ENCODE results near the gene DYNLT4.

The DYNLT4 gene

DNA sequence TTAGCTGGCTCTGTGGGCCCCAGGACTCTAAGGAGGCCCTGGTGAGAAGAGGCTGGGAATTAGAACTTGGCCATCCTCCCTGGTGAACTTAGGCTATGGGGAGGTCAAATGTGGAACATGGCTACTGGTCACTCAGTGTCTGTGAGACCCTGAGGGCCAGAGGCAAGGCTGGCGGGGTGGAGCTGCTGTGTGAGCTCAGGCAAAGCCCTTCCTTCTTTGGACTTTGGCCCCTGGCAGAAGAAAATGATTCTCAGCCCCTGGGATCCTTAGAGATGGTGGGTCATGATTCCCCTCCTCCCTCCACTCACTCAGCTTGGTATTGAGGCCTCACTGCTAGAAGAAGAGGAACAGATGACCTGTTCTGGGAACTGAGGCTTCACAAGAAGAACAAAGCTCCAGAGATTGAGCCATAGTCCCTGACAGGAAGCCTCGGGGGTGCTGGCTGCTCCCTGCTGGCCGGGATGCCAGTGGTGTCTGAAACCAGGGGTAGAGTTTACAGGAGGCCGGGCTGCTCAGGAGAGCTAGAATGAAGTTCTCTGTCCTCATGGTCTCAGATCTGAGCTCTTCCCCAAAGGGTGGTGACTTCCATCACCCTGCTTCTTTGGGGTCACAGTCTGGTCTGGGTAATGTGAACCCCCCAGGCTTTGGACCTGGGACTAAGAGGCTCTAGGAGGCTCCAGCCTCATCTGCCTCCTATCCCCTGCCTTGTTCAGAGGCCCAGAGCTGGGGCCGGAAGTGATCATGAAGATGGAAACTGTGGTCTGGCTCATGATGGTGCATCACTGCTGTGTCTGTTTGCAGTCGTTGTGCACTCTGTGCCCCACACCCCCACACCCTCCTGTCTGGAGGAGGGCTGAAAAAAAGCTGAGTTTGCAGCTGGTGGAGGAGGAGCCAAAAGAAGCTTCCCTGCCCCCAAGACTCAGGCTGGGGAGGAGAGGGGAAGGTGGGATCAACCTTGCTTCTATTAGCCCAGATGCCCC, 2.1 kb upstream of the DYNLT4 start:
- H3K4me3 Mint-ChIP-seq = peak overlapping the region; percentile 80
- peaks cover 89% of the 10 kb centered on the region for H3K4me1 Mint-ChIP-seq (ENCODE audit: low read depth)
- no peaks in the 10 kb centered on the region for H3K27me3 Mint-ChIP-seq
- peaks cover 75% of the 10 kb centered on the region for H3K36me3 Mint-ChIP-seq (ENCODE audit: low read depth)
- peak overlapping the region; percentile 99 for H3K27ac Mint-ChIP-seq
- no peaks in the 10 kb centered on the region for H3K9me3 Mint-ChIP-seq
- peak; percentile 87 for DNase-seq

DNA sequence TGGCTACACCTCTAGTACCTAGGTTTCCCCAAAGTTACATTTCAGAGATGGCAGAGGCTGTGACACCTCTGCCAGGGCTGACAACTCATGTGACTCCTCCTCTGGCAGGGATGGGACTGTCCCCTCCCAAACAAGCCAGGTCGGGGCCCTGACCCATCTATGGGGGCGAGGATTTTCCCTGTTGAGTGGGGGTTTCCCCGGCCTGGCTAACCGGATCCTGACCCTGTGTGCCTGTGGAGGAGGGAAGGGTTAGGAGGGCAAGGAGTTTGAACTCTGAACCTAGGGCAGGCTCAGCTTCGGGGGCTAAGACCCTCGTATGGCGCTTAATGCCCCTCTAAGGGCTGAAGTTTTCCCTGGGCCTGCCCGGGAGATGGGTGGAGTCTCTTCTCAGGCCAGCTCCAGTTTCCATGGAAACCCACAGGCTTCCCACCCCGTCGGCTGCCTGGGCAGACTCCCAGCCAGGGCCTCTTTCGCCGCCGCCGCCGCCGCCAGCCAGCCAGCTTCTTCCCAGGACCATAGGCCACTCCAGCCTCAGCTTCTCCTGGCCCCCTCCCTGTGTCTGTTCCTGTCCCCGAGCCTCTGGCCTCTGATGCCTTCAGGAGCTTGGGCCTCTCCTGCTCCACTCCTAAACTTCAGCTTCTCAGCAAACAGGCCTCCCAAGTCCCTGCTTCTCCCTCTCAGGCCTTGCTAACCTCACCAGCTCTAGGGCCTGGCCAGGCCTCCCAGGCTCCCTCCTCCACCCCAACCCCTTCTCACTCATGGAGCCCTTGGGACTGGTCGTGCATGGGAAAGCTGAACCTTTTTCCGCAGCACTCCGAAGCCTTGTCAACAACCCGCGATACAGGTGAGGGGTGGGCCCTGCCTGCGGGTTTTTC, 1.1 kb upstream of the DYNLT4 start, which contains the start of gene BTBD19:
TSS of gene BTBD19 (plus strand) at position 461 of the 875 bp plus-strand sequence. CDS start at position 759, 298 bp downstream.
- Mint-ChIP-seq H3K9me3 (no peaks in the 10 kb centered on the region), H3K27me3 (no peaks in the 10 kb centered on the region), H3K27ac (peak within 1 kb of the TSS; percentile 99), H3K4me3 (peak within 1 kb of the TSS; percentile 80), H3K36me3 (ENCODE audit: low read depth) (peaks cover 78% of the 10 kb centered on the region), H3K4me1 (ENCODE audit: low read depth) (peaks cover 95% of the 10 kb centered on the region)
- no peak for DNase-seq

- H3K36me3 Mint-ChIP-seq (ENCODE audit: low read depth) = peaks cover 86% of the 10 kb centered on the region
- peaks cover 96% of the 10 kb centered on the region for H3K4me1 Mint-ChIP-seq (ENCODE audit: low read depth)
- no peaks in the 10 kb centered on the region for H3K9me3 Mint-ChIP-seq
Observed at GRCh38 chr1:44807364-44808062, 362 bp upstream of the DYNLT4 start.

DNA sequence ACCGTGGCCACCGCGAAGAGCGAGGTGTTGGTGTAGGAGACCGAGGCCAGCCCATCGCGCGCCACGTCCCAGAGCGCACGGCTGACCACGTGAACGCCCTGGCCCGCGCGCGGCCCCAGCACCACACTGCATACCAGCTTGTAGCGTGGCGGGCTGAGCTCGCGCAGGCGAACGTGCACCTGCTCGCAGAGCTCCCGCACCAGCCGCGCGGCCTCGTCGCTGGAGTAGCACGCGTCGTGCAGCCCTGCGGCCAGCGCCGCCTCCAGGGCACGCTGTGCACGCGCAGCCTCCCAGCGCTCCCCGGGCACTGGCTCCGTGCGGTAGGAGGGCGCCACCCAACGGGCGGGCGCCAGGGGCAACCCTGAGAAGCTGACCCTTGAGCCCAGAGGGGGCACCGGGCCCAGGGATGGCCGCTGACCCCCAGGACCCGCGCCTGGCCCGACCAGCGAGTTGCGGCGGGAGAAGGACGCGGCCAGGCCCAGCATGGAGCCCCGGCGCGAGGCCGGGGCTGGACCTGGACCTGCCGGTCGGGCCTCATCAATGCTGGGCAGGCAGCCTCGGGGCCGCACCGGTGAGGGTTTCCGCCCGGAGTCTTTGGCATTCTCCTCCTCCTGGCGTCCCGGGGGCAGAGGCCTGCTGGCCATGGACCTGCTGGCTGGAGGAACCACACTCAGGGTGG, 987 bp downstream of the DYNLT4 start:
- H3K27me3 Mint-ChIP-seq = no peaks in the 10 kb centered on the region
- DNase-seq = no peak
- H3K4me1 Mint-ChIP-seq (ENCODE audit: low read depth) = peaks cover 91% of the 10 kb centered on the region
- no peaks in the 10 kb centered on the region for H3K9me3 Mint-ChIP-seq
- H3K27ac Mint-ChIP-seq = peak overlapping the region; percentile 99
- peaks cover 88% of the 10 kb centered on the region for H3K36me3 Mint-ChIP-seq (ENCODE audit: low read depth)
- peak overlapping the region; percentile 88 for H3K4me3 Mint-ChIP-seq

More at GRCh38 chr1:44807364-44808062, 362 bp upstream of the DYNLT4 start:
- Mint-ChIP-seq H3K27me3 (no peaks in the 10 kb centered on the region), H3K27ac (peak overlapping the region; percentile 99), H3K4me3 (peak overlapping the region; percentile 80)
- peak; percentile 91 for DNase-seq

GRCh38 chr1:44805311-44806024, 1.7 kb downstream of the DYNLT4 start:
- H3K4me3 Mint-ChIP-seq = peak overlapping the region; percentile 88
- H3K27ac Mint-ChIP-seq = peak overlapping the region; percentile 94
- no peaks in the 10 kb centered on the region for H3K9me3 Mint-ChIP-seq
- no peaks in the 10 kb centered on the region for H3K27me3 Mint-ChIP-seq
- H3K4me1 Mint-ChIP-seq (ENCODE audit: low read depth) = peaks cover 84% of the 10 kb centered on the region
- H3K36me3 Mint-ChIP-seq (ENCODE audit: low read depth) = peaks cover 88% of the 10 kb centered on the region
- peak; percentile 33 for DNase-seq

GRCh38 chr1:44803312-44804095, 3.6 kb downstream of the DYNLT4 start:
- H3K27me3 Mint-ChIP-seq = no peaks in the 10 kb centered on the region
- H3K4me3 Mint-ChIP-seq = peak overlapping the region; percentile 88
- peaks cover 75% of the 10 kb centered on the region for H3K4me1 Mint-ChIP-seq (ENCODE audit: low read depth)
- no peaks in the 10 kb centered on the region for H3K9me3 Mint-ChIP-seq
- peak; percentile 31 for DNase-seq
- peaks cover 76% of the 10 kb centered on the region for H3K36me3 Mint-ChIP-seq (ENCODE audit: low read depth)
- H3K27ac Mint-ChIP-seq = peak overlapping the region; percentile 94

- Mint-ChIP-seq H3K4me3 (peak overlapping the region; percentile 88), H3K27ac (peak overlapping the region; percentile 94), H3K4me1 (ENCODE audit: low read depth) (peaks cover 71% of the 10 kb centered on the region), H3K9me3 (no peaks in the 10 kb centered on the region), H3K36me3 (ENCODE audit: low read depth) (peaks cover 71% of the 10 kb centered on the region), H3K27me3 (no peaks in the 10 kb centered on the region)
- no peak for DNase-seq
Observed at GRCh38 chr1:44803062-44803311, 4.2 kb downstream of the DYNLT4 start.

GRCh38 chr1:44802306-44803061, 4.7 kb downstream of the DYNLT4 start:
- peaks cover 66% of the 10 kb centered on the region for H3K36me3 Mint-ChIP-seq (ENCODE audit: low read depth)
- peak overlapping the region; percentile 94 for H3K27ac Mint-ChIP-seq
- peak overlapping the region; percentile 88 for H3K4me3 Mint-ChIP-seq
- no peaks in the 10 kb centered on the region for H3K27me3 Mint-ChIP-seq
- no peaks in the 10 kb centered on the region for H3K9me3 Mint-ChIP-seq
- H3K4me1 Mint-ChIP-seq (ENCODE audit: low read depth) = peaks cover 66% of the 10 kb centered on the region
- DNase-seq = no peak

DNA sequence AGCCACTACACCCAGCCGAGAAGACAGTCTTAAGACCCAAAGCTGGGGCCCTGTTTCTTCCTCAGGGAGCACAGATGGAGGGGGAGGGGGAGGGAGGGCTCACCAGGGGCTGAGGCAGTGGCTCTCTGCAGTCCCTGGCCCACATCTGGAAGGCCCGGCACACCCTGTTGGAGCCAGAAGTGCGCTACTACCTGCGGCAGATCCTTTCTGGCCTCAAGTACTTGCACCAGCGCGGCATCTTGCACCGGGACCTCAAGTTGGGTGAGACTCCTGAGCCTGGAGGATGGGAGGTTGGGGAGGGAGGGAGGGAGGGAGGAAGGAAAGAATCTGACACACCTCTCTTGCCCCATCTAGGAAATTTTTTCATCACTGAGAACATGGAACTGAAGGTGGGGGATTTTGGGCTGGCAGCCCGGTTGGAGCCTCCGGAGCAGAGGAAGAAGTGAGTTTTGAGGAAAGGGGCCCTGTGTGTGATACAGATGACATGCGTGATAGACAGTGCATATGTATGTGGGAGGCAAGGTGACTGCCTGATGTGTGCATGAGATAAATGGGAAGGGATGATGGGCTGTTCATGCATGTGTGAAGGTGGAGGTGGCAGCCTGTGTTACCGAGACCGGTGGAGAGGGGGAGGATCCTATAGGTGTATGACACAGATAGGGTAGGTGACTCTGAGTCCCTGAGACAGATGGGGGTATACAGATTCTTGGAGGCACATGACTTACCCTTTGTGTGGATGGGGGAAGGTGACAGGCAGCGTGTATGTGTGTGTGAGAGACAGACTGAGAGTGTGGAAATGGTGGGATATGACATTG, 5.5 kb downstream of the DYNLT4 start:
- DNase-seq = peak; percentile 70
- Mint-ChIP-seq H3K27me3 (no peaks in the 10 kb centered on the region), H3K9me3 (no peaks in the 10 kb centered on the region), H3K36me3 (ENCODE audit: low read depth) (peaks cover 59% of the 10 kb centered on the region), H3K4me1 (ENCODE audit: low read depth) (peaks cover 58% of the 10 kb centered on the region), H3K27ac (peak overlapping the region; percentile 94), H3K4me3 (peak overlapping the region; percentile 88)

DNA sequence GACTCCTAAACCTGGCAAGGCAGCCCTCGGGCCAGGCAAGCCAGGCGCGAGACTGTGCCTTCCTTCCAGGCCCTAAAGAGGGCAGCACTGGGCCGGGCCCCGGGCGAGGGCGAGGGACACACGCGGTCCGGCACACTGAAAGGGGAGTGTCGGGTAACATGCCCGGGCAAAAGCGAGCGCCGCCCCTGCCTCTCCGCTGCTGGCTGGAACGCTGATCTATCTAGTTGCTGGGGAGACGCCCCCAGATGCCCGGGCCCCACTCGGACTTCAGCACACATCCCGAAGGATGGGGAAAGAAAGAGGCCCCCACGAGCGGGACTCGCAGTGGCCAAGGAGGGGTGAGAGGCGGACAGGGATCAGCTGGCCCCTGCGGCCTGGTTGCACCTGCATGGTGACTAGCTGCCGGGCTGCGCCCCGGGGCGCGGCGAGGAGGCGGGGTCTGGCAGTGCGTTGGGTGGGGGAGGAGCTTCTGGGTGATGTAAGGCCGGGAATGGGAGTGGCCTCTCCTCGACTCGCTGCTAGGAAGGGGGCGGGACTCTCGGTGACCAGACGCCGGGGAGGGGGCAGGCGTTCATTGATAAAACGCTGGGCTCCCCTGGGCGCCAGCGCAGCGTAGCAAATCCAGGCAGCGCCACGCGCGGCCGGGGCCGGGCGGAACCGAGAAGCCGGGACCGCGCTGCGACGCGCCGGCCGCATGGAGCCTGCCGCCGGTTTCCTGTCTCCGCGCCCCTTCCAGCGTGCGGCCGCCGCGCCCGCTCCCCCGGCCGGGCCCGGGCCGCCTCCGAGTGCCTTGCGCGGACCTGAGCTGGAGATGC, 7.2 kb downstream of the DYNLT4 start, which contains the start of gene PLK3:
TSS of gene PLK3 (plus strand) at position 608 of the 815 bp plus-strand sequence. CDS start at position 695, 87 bp downstream.
- peaks cover 46% of the 10 kb centered on the region for H3K36me3 Mint-ChIP-seq (ENCODE audit: low read depth)

More for the DNA sequence above, 7.2 kb downstream of the DYNLT4 start, which contains the start of gene PLK3:
- H3K27ac Mint-ChIP-seq = peak within 1 kb of the TSS; percentile 99
- H3K4me1 Mint-ChIP-seq (ENCODE audit: low read depth) = peaks cover 45% of the 10 kb centered on the region
- no peaks in the 10 kb centered on the region for H3K9me3 Mint-ChIP-seq
- H3K4me3 Mint-ChIP-seq = peak within 1 kb of the TSS; percentile 88
- H3K27me3 Mint-ChIP-seq = no peaks in the 10 kb centered on the region
- DNase-seq = peak; percentile 99

Measured in activated T-cell treated with anti-CD3 and anti-CD28 coated beads, Interleukin-2, amount 50 U/mL, for 24 hours (primary cell).